Right cardiac atrium (tissue), 5 donors: ENCODE measurements around the gene RAB26. TPM values are rescaled to one million over a fixed set of nuclear protein-coding genes. Genes with fewer than 3 reads are reported as not detected.
"Not testable (repeated sequence)": the region's sequence is repeated elsewhere in the genome, so short reads cannot be mapped to it uniquely, and the experiment has no call there.

Source experiments
- ATAC-seq, 2 donors: fragments of 200-7000 bp; cut with Tn5 transposase; one replicate each; pipeline versions ENCODE4 v1.8.0 to v1.9.1; 2020; ENCODE audit warnings: moderate library complexity in 2 of 2, mild to moderate bottlenecking in 1 of 2
- DNase-seq, 3 donors: peaks; one replicate each; pipeline ENCODE4 v3.0.0-alpha.2; 2020
- H3K27ac ChIP-seq: one replicate; pipeline ENCODE4 v1.5.1; 2013; ENCODE audit warnings: mild to moderate bottlenecking, low read length, control low read depth, moderate library complexity
- H3K27me3 ChIP-seq: one replicate; pipeline ENCODE4 v1.6.1; 2013; ENCODE audit not compliant: control insufficient read depth, insufficient read depth
- H3K4me1 ChIP-seq: one replicate; pipeline ENCODE4 v1.6.1; 2013; ENCODE audit warnings: low read length; ENCODE audit not compliant: control insufficient read depth, insufficient read depth
- H3K4me3 ChIP-seq: one replicate; pipeline ENCODE4 v1.5.1; 2013; ENCODE audit warnings: low read length, control low read depth
- H3K9me3 ChIP-seq: one replicate; pipeline ENCODE4 v1.6.1; 2013; ENCODE audit warnings: low read length; ENCODE audit not compliant: control insufficient read depth
- WGBS: extraction: QIAGEN DNeasy Blood & Tissue Kit; methylation state at CpG from one replicate; pipeline ENCODE4 v1.1.7; 2013; 5-methylcytosine and 5-hydroxymethylcytosine counted together
- intact Hi-C, 4 donors: fragments of 100-400 bp; cut with DNase I; formaldehyde crosslinking; loops; one replicate each; pipeline versions ENCODE4 v1.11.0 to v1.14.0; 2022 to 2023
- polyA plus RNA-seq: library from polyadenylated mRNA; stranded (reverse); fragments of 200-250 nt; gene quantifications from one replicate; pipeline ENCODE4 v1.2.3, GENCODE V29; 2013
- total RNA-seq, 4 donors: library from RNA; stranded (reverse); fragmentation: NEBNext Ultra II Directional; extraction: Animal tissue kit (Norgen Biotek cat#: 25700); gene quantifications; one replicate each; pipeline ENCODE4 v1.2.1, GENCODE V29; 2021
- donor health status: healthy with polysubstance abuse.
- donor health status: DM: no; HTN: yes; CAD: no.
- donor health status: DM: no; HTN: no; CAD: no.
- donor health status: DM: no; HTN: yes; CAD: no; lungs with severe emphysema.
- donor health status: DM: yes; HTN: yes; CAD: no.

Gene RAB26
- total and polyA plus RNA-seq, 5 donors = 0.24 to 0.95 (median 0.88) TPM; not detected in 1

- H3K4me1 ChIP-seq, H3K9me3 ChIP-seq, ATAC-seq, intact Hi-C loops, H3K27me3 ChIP-seq, H3K27ac ChIP-seq, H3K4me3 ChIP-seq: not testable (repeated sequence)
- DNase-seq = peak in 2 of 3 donors; percentile 8 to 56
- 93% methylated on average over 25 of the region's 25 CpGs for WGBS
Observed at GRCh38 chr16:2109271-2109580, 39.2 kb upstream of the RAB26 start.

DNA sequence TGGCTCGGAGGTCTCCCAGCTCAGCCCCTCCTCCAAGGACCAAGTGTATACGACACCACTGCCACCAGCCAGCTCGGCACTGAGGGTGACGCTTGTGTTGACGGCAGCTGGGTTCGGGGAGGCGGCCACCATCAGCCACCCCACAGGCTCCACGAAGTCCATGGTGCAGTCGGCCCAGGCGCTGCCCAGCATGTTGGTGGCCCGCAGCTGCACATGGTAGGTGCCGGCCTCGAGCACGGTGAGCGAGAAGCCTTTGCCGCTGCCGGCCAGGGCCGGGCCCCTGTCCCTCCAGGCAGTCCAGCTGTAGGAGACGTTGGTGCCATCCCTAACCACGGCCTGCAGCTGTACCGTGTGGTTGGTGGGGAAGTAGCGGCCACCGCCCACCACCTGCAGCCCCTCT, 38.6 kb upstream of the RAB26 start:
- ATAC-seq = peak in 1 of 2 donors; percentile 35
- H3K27me3 ChIP-seq, H3K4me3 ChIP-seq, intact Hi-C loops, H3K4me1 ChIP-seq, DNase-seq, H3K27ac ChIP-seq, H3K9me3 ChIP-seq: not testable (repeated sequence)
- WGBS = 90% methylated on average over 23 of the region's 23 CpGs

GRCh38 chr16:2110332-2111008, 38.0 kb upstream of the RAB26 start:
- WGBS = 93% methylated on average over 43 of the region's 43 CpGs
- H3K27ac ChIP-seq, DNase-seq, H3K9me3 ChIP-seq, intact Hi-C loops, H3K4me1 ChIP-seq, H3K4me3 ChIP-seq, H3K27me3 ChIP-seq: not testable (repeated sequence)
- ATAC-seq = peak; percentile 9 to 37

GRCh38 chr16:2111009-2111353, 37.4 kb upstream of the RAB26 start:
- intact Hi-C loops, H3K27ac ChIP-seq, H3K9me3 ChIP-seq, H3K4me1 ChIP-seq, H3K27me3 ChIP-seq, H3K4me3 ChIP-seq: not testable (repeated sequence)
- 96% methylated on average over 36 of the region's 36 CpGs for WGBS
- peak in 2 of 3 donors; percentile 18 to 66 for DNase-seq
- ATAC-seq = peak; percentile 22 to 25

- ATAC-seq = peak; percentile 17 to 23
- 94% methylated on average over 65 of the region's 65 CpGs for WGBS
- peak in 2 of 3 donors; percentile 10 to 57 for DNase-seq
- H3K27ac ChIP-seq, intact Hi-C loops, H3K27me3 ChIP-seq, H3K9me3 ChIP-seq, H3K4me1 ChIP-seq, H3K4me3 ChIP-seq: not testable (repeated sequence)
Observed at GRCh38 chr16:2111412-2112335, 36.8 kb upstream of the RAB26 start.

GRCh38 chr16:2112539-2113106, 35.8 kb upstream of the RAB26 start:
- ATAC-seq, intact Hi-C loops, DNase-seq: not testable (repeated sequence)

DNA sequence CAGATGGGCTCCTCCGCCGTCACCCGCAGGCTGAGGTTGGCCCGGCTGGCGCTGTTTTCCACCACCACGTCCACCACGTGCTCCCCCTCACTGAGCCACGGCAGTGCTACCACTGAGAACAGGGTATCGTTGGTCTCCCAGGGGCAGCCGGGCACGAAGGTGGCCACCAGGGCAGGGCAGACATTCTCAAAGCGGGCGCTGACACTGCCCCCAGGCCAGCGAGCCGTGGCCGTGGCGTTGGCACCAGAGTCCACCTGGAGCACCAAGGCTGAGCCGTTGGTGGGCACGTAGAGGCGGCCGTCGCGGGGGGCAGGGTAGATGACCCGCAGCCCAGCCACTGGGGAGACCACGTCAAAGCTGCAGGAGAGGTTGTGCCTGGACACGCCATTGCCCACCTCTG, 34.2 kb upstream of the RAB26 start:
- H3K9me3 ChIP-seq, H3K4me3 ChIP-seq, ATAC-seq, H3K4me1 ChIP-seq, H3K27me3 ChIP-seq, intact Hi-C loops, H3K27ac ChIP-seq, DNase-seq: not testable (repeated sequence)
- 95% methylated on average over 26 of the region's 26 CpGs for WGBS

More at GRCh38 chr16:2112539-2113106, 35.8 kb upstream of the RAB26 start:
- not testable (repeated sequence) for H3K4me3 ChIP-seq, H3K27ac ChIP-seq, H3K27me3 ChIP-seq, H3K4me1 ChIP-seq, H3K9me3 ChIP-seq
- 83% methylated on average over 30 of the region's 30 CpGs for WGBS

DNA sequence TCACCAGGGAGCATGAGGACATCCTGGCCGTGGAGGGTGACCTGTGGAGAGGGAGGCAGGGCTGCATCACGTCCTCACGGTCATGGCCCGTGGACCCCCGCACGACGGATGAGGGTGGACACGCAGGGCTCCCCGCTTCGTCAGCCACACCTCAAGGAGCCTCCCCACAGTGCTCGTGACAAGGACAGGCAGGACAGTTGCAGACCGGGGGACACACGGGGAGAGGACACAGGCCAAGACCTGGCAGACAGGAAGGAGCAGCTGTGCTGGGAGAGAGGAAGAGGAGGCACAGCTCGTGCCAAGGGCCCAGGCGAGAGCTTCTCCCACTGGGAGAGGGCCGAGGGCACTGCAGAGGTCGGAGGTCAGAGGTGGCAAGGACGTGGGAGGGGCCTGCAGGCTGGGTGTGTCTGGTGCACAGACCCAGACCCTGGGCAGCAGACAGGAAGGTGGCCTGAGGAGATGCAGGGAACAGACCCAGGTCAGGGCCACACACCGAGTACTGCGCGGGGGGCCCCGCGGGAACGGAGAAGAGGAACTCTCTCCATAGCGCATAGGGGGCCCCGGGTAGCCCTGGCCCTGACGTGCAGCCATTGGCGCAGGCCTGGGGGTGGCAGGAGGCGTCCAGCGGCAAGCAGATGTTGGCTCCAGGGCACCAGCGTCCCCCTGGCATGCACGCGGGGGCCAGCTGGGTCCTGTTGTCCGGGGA, 33.4 kb upstream of the RAB26 start:
- H3K27me3 ChIP-seq, H3K4me1 ChIP-seq, ATAC-seq, H3K27ac ChIP-seq, intact Hi-C loops, H3K4me3 ChIP-seq, DNase-seq, H3K9me3 ChIP-seq: not testable (repeated sequence)
- 84% methylated on average over 33 of the region's 34 CpGs for WGBS

DNA sequence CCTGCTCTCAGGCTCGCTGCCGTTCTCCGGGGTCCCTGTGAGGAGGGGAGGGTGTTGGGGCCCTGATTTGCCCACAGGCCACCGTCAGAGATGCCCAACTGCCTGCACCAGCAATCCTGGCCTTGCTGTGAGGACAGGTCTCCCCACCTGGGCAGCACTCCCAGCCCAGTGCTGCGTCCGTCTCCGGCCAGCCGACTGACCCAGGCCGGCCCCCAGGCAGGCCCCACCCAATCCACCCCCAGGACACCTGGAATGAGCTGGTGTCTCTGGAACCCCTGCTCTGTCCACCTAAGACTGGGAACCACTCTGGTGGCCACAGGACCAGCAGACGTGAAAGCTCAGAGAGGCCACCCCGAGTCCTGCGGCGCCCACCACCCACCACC, 32.8 kb upstream of the RAB26 start:
- no peaks in the 10 kb centered on the region for H3K9me3 ChIP-seq
- 87% methylated on average over 13 of the region's 13 CpGs for WGBS
- no peaks in the 10 kb centered on the region for H3K27me3 ChIP-seq
- intact Hi-C loops = no loop called here
- H3K4me3 ChIP-seq = no peak overlapping the region
- H3K27ac ChIP-seq = no peak overlapping the region
- DNase-seq (no peak), ATAC-seq (no peak)
- H3K4me1 ChIP-seq = no peaks in the 10 kb centered on the region

DNA sequence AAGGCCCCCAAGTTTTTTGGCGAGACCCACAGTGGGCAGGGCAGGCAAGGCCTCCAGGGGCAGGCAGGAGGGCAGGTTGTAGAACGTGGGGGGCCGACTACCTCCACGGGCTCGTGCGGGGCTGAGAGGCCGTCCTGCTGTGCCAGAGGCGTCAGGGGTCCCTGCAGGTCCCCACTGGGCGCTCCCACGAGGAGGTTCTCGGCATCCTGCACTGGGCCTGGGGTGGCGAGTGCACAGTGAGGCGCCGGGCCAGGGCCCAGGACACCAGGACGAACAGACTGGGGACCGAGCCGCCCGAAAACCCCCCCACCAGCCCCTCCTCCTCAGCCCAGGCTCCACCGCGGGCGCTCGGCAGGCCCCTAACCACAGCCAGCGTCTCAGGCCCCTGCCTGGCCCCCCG, 32.0 kb upstream of the RAB26 start:
- intact Hi-C loops, ATAC-seq, DNase-seq: not testable (repeated sequence)

GRCh38 chr16:2117341-2117740, 31.1 kb upstream of the RAB26 start:
- intact Hi-C loops, ATAC-seq, DNase-seq, H3K27ac ChIP-seq, H3K27me3 ChIP-seq, H3K4me1 ChIP-seq, H3K9me3 ChIP-seq, H3K4me3 ChIP-seq: not testable (repeated sequence)
- WGBS = 91% methylated on average over 23 of the region's 25 CpGs

More for the DNA sequence above, 32.0 kb upstream of the RAB26 start:
- not testable (repeated sequence) for H3K27ac ChIP-seq, H3K4me1 ChIP-seq, H3K4me3 ChIP-seq, H3K27me3 ChIP-seq, H3K9me3 ChIP-seq
- 87% methylated on average over 24 of the region's 24 CpGs for WGBS
